Peyer's patch (tissue), 4 donors: ENCODE results near the gene UBA6.

Source experiments
- POLR2A ChIP-seq, 2 donors: fragments of 450-650 bp; IDR thresholded peaks; one replicate each; pipeline ENCODE4 v1.5.1; 2017; ENCODE audit warnings: antibody characterized with exemption in 2 of 2, mild to moderate bottlenecking in 2 of 2, moderate library complexity in 2 of 2
- TF ChIP-seq, protein P1 (sequence below), 6 experiments: fragments of 450-650 bp in 4 of 6; fragments of 200-600 bp in 2 of 6; sonication (generic) in 1 of 6; IDR thresholded peaks; one replicate each; pipeline ENCODE4 v1.5.1; 2017 to 2019; ENCODE audit warnings: antibody characterized with exemption in 6 of 6, mild to moderate bottlenecking in 3 of 6, moderate library complexity in 1 of 6

DNA sequence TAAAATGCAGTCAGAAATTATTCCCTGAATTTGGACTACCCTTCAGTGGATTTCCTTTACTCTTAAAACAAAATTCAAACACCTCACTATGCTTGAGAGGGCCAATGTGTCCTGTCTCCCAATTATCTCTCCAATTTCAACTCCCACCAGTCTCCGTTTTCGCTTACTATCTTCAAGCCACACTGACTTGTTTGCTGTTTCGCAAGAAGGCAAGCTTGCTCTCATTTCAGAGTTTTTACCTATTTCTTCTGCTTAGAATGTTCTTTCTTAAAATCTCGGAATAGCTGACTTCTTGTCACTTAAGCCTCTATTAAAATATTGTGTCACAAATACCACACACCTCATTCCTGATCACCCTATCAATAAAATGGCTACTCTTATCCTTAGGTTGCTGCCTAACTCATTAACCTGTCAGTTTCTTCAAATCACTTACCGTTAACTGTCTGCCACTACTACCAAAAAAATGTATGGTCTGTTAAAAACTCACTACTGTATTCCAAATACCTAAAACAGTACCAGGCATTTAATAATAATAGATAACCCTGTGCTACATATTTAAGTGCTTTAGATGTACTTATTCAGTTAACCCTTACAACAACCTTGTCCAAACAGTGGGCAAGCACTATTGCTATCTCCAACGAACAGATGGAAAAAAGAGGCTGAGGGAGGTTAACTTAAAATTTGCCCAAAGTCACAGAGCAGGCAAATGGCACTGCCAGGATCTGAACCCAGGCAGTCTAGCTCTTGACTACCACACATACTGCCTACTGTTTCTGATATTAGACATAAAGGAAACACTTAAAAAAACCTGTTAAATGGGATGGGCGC lies 2.9 kb downstream of the UBA6 start:
- TF ChIP-seq, protein P1, sequence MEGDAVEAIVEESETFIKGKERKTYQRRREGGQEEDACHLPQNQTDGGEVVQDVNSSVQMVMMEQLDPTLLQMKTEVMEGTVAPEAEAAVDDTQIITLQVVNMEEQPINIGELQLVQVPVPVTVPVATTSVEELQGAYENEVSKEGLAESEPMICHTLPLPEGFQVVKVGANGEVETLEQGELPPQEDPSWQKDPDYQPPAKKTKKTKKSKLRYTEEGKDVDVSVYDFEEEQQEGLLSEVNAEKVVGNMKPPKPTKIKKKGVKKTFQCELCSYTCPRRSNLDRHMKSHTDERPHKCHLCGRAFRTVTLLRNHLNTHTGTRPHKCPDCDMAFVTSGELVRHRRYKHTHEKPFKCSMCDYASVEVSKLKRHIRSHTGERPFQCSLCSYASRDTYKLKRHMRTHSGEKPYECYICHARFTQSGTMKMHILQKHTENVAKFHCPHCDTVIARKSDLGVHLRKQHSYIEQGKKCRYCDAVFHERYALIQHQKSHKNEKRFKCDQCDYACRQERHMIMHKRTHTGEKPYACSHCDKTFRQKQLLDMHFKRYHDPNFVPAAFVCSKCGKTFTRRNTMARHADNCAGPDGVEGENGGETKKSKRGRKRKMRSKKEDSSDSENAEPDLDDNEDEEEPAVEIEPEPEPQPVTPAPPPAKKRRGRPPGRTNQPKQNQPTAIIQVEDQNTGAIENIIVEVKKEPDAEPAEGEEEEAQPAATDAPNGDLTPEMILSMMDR (IDR thresholded peaks at IDR 0.05): no peak
- no peak for TF ChIP-seq POLR2A (IDR thresholded peaks at IDR 0.05)
